ENCODE results near the gene AJAP1.

AJAP1 gene

DNA sequence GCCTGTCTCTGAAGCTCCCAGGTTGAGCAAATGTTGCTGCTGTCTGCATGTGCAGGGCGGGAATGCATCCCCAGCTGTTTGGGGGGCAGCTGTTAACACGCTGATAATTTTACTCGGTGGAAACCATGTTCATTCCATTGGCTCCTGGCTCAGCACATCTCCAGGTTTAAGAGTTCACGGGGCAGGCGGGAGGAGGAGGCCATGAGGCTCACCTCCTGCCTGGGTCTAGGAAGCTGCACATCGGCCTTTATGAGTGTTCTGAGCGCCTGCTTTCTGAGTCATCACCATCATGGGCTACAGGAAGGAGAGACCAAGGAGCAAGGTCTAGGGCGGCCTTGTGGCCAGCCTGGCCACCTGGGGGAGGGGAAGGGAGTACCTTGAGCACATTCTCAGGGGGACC, 29.7 kb downstream of the AJAP1 start:
- CTCF ChIA-PET, result no interaction called here
- DNase-seq (ENCODE audit: extremely low spot score), result no peak
- TF ChIP-seq, protein P1, sequence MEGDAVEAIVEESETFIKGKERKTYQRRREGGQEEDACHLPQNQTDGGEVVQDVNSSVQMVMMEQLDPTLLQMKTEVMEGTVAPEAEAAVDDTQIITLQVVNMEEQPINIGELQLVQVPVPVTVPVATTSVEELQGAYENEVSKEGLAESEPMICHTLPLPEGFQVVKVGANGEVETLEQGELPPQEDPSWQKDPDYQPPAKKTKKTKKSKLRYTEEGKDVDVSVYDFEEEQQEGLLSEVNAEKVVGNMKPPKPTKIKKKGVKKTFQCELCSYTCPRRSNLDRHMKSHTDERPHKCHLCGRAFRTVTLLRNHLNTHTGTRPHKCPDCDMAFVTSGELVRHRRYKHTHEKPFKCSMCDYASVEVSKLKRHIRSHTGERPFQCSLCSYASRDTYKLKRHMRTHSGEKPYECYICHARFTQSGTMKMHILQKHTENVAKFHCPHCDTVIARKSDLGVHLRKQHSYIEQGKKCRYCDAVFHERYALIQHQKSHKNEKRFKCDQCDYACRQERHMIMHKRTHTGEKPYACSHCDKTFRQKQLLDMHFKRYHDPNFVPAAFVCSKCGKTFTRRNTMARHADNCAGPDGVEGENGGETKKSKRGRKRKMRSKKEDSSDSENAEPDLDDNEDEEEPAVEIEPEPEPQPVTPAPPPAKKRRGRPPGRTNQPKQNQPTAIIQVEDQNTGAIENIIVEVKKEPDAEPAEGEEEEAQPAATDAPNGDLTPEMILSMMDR (IDR thresholded peaks at IDR 0.05; ENCODE audit: control extremely low read depth, extremely low read depth, low read depth, missing control alignments), result no peak
- POLR2A ChIA-PET, result no interaction called here

DNA sequence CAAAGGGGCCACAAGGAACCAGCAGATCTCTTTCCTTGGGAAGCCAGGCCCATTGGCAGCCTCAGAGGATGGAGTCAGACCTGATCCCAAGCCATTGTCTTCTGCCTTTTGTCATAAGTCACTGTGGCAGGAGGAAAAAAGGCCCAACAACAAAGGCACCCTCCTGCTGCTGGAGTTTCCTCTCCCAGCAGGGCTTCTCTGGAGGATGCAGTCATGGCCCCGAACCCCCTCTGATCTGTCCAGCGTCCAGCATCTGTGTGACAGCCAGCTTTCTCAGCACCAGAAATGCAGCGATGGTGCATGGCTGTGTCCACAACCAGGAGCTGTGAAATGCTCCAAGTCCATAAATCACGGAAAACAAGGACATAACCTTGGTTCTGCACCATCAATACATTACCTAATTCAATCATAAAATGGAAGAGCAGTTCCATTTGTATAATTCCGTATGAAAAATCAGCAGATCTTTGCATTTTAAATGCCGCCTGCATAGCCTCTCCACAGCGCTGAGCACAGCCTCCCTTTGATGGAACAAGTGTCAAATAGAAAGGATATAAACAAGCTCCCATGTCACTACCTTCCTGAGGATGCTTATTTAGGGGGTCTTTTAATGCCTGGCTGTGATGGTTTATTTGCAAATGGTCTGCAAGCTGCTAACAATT, 30.6 kb downstream of the AJAP1 start:
- no peak for DNase-seq (ENCODE audit: extremely low spot score)
- TF ChIP-seq, protein P1 (IDR thresholded peaks at IDR 0.05; ENCODE audit: control extremely low read depth, extremely low read depth, low read depth, missing control alignments), result no peak
- POLR2A ChIA-PET, result no interaction called here
- CTCF ChIA-PET, result interaction anchor here (0.7 kb wide), 1 partner anchor 15 kb away, joined by 3 read pairs; no protein-coding TSS in a partner anchor

DNA sequence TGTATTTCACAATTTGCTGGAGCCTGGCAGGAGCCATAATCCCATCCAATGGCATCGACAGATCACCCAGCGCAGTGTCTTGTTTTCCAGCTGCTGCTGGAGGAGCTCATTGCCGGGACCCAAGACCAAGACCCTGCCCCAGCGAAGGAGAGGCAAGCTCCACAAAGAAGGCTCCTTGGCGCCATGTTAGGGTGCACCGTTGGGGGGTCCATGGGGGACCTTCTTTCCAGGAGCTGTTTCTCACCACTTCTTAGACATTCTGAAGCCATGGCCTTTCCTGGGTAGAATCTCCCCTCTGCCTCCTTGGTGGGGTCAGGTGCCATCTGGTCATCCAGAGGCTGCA, 31.1 kb downstream of the AJAP1 start:
- CTCF ChIA-PET, result interaction anchor here (0.7 kb wide), 1 partner anchor 15 kb away, joined by 3 read pairs; no protein-coding TSS in a partner anchor
- POLR2A ChIA-PET, result no interaction called here
- DNase-seq (ENCODE audit: extremely low spot score), result no peak
- TF ChIP-seq, protein P1 (IDR thresholded peaks at IDR 0.05; ENCODE audit: control extremely low read depth, extremely low read depth, low read depth, missing control alignments), result no peak

DNA sequence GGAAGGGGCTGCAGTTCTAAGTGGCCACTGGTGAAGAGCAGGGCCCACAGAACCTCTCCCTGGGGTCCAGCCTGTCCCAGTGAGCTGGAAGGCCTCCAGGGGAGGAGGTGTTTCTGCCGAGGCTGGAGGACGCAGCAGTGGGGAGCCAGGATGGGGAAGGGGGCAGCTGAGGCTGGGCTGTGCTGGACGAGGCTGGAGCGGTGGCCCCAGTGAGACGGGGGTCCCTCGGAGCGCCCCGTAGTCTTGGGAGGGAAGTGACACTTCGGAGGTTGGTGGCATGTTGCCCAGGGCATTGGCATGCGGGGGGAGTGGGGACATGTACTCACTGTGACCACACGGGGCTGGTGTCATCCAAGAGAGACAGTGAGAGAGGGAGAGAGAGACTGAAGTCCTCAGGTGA, 33.5 kb downstream of the AJAP1 start:
- CTCF ChIA-PET, result no interaction called here
- TF ChIP-seq, protein P1 (IDR thresholded peaks at IDR 0.05; ENCODE audit: control extremely low read depth, extremely low read depth, low read depth, missing control alignments), result no peak
- POLR2A ChIA-PET, result interaction anchor here (0.7 kb wide), 1 partner anchor 403 kb away, joined by 6 read pairs; no protein-coding TSS in a partner anchor
- no peak for DNase-seq (ENCODE audit: extremely low spot score)

DNA sequence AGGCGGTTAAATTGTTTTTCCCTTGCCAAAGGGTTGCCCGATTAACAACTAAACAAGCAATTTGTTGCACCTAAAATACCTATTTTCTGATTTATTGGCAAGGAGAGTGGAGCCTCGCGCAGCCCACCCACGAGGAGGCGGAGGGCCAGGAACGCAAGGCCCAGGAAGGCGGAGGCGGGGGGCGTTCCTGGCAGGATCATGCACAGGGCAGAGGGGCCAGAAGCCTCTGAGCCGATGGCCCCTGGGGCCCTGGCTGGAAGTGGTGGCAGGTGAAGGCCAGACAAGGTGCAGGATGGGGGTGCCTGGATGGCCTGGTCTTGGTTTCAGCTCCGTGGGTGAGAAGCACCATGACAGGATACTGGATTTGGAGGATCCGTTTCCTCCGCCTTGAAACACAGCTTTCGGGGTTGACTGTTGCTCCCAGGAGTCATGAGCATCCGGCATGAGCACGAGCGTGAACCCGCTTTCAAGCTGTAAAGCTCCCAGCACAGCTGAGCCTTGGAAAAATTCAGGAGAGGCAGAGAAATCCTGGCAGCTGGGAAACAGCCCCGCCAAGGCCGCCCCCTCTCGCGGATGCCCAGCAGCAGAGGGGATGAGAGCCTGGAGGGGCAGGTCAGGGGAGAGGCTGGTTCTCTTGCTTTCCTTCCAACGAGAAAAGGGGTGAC, 35.0 kb downstream of the AJAP1 start:
- no peak for DNase-seq (ENCODE audit: extremely low spot score)
- TF ChIP-seq, protein P1 (IDR thresholded peaks at IDR 0.05; ENCODE audit: control extremely low read depth, extremely low read depth, low read depth, missing control alignments), result no peak
- ChIA-PET POLR2A (no interaction called here), CTCF (no interaction called here)

DNA sequence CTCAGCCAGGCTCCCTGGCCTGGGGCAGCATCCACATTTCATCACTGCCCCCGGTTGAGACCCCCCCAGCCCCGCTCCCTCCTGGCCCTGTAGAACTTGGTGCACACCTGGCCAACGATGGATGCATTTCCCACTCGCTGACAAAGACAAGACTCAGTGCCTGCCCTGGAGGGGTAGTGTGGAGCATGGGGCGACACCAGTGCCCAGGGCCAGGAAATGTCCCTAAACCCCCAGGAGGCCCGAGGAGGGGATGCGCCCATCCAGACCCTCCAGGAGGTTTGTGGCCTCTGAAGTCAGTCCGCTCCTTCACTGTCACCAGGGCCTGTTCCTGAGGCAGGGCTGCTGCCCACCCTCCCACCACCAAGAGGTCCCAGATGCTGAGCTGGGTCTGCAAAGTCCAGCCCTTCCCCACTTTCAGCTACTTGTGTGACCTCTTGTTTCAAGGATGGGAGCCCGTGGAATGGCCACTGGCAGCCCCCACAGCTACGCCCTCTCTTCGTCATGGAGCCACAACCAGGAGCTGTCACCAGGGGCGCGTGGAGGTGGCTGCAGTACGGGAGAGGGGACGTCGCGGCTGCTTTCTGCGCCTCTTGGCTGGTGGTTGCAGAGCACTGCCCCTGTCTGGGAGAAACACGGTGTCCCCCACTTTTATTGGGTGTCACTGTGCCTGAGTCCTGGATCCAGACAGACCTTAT, 35.7 kb downstream of the AJAP1 start:
- DNase-seq (ENCODE audit: extremely low spot score), result no peak
- POLR2A ChIA-PET, result no interaction called here
- TF ChIP-seq, protein P1 (IDR thresholded peaks at IDR 0.05; ENCODE audit: control extremely low read depth, extremely low read depth, low read depth, missing control alignments), result no peak
- CTCF ChIA-PET, result no interaction called here

Measured in GM10248 (cell line).